Stimulated activated CD8-positive, alpha-beta memory T cell treated with anti-CD3 and anti-CD28 coated beads, Interleukin-2, amount 100 ng/mL, for 1 hour (primary cell): ENCODE results near the gene POTEJ.
A peak's percentile ranks its signal among the peaks of the same experiment; 100 is the strongest.
"Not testable (repeated sequence)": the region's sequence is repeated elsewhere in the genome, so short reads cannot be mapped to it uniquely, and the experiment has no call there.

Experiments used
- DNase-seq, 2 donors: peaks; one replicate each; pipeline ENCODE4 v3.0.0-alpha.2; 2020; ENCODE audit warnings: low read depth in 2 of 2

POTEJ gene

DNA sequence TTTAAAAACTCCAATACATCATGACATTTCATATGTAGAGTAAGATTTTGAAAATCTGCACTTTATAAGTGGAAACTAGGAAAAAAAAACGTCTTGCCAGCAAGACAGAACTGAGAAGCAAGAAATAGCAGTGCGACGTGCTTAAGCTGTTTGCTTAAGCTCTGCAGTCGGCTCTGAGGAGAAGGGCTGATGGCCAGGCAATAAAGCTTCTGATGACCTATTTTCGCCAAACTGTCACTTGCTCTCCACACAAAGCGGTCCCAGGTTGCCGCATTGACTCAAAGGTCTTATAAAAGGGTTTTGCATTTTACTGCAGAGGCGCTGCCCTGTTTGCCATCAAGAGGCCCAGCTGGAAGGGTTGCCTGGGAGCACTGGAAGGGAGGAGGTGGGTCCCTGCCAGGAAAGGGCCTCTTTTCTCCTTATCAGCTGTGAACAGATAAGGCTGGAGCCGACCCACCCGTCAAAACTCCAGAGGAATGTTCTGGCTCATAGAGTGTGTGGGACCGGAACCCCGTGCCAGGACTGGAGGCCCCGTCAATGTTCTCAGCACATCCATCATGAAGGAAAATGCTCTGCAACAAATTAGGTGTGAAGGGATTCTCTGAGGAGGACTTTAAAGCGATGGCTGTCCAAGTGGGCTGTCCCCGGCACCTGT lies 9.5 kb upstream of the POTEJ start:
- not testable (repeated sequence) for DNase-seq

DNA sequence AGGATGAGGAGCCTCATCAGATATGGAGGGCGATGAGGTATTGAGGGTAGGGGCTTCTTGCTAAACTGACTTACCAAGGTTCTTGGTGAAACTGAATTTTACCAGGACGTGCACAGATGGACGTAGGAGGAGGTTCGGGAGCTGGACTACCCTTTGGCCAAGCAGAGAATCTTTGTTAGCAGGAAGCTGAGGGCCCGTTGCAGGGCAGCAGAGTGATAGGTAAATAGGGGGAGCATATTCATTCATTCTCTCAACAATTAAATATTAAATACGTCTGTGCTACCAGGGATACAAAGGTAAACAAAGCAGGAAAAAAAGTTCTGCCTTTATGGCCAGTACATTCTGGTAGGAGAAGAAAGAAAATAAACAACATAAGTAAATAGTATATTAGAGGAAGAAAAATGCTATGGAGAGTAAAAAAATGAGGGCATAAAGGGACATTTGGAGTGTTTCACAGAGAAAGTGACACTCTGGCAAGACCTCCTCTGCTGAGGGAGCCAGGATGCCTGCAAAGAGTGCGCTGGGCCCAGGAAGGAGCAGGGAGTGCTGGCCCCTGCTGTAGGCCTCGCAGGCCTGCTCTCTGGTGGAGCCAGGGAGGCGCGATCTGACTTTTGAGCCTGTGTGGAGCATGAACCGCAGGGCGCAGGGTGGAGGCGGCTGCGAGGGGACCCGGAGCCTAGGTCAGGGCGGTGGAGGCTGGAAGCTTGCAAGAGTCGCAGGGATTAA lies 2.8 kb upstream of the POTEJ start:
- not testable (repeated sequence) for DNase-seq

DNA sequence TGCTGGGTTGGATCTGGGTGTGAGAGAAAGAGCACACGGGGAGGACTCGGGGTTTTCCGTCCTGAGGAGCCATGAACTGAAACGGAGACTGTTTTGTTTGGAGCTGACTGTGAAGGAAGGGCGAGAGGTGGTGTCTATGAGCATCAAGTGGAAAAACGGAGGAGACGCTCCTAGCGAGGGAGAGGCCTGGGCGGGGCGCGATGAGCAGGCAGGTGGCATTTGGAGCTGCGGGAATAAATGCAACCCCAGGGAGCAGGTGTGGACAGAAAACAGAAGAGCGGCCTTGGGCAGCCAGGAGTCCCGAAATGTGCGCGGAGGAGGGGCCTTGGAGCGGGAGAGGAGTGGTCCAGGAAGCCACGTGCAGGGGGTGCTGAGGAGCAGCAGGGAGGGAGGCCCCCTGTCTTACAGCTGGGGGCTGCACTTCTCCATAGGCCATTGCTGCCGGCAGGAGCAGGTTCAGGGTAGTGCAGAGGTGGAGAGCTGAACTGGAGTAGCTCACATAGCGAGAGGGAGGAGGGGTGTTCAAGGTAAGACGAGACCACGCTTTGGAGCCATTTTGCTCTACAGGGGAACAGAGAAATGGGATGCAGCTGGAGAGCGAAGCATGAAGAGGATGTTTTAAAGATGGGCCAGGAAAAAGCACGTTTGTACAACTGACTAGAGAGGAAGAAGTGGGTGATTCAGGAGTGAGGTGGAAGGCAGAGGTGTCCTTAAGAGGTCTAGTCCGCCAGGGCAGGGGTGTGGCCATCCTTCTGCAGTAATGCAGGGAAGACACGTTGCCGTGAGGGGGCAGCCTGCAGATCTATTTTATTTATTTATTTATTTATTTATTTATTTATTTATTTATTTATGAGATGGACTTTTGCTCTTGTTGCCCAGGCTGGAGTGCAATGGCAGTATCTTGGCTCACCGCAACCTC lies 2.0 kb upstream of the POTEJ start:
- not testable (repeated sequence) for DNase-seq

DNA sequence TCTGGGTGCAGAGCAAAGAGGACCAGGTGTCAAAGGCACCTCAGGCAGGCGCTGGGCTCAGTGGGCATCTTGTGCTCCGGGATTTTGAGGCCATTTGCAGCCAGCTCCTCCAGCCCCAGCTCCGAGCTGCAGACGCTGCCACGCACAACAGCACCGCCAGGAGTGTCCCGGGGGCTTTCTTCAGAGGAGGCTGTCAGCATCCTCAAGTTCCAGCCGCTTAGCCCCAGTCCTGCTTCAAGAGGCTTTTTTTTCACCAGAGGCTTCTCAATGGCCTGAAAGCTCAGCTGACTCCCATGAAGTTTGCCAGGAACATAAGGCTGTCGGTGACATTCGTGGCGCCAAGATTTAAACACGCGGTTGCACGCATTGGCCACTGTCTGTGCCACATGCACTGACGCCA lies 754 bp upstream of the POTEJ start:
- DNase-seq = not testable (repeated sequence)

DNA sequence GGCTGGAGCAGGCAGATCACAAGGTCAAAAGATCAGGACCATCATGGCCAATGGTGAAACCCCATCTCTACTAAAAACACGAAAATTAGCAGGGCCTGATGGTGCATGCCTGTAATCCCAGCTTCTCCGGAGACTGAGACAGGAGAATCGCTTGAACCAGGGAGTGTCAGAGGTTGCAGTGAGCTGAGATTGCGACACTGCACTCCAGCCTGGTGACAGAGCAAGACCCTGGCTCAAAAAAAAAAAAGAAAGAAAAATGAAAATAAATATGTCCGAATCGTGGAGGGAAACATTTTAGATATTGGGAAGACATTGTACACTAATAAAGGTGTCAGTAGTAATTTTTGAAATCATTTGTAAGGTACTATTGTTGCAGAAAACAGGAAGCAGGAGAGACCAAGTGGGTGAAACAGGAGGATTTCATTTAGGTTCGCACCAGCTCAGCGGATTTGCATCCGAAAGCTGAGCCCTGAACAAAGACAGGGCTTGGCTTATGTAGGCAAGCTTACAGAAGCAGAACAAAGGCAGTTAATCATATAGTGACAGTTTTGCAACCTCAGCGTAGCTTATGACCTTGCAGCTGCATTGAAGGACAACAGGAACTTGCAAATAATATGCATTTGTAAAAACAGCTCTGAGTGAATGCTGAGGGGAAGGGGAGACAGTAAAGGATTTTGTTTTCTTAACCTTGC lies 17.7 kb downstream of the POTEJ start:
- not testable (repeated sequence) for DNase-seq

DNA sequence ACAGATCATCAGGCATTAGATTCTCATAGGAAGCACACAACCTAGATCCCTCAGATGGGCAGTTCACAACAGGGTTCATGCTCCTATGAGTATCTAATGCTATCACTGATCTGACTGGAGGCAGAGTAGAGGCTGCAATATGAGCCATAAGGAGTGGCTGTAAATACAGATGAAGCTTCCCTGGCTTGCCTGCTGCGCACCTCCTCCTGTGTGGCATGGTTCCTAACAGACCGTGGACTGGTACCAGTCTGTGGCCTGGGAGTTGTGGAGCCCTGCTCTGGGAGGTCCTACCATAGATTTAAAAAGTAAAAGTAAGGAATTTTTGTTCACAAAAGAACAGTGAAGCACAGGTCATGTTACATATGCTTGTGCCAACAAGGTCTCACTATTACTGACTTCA lies 27.7 kb downstream of the POTEJ start:
- not testable (repeated sequence) for DNase-seq

DNA sequence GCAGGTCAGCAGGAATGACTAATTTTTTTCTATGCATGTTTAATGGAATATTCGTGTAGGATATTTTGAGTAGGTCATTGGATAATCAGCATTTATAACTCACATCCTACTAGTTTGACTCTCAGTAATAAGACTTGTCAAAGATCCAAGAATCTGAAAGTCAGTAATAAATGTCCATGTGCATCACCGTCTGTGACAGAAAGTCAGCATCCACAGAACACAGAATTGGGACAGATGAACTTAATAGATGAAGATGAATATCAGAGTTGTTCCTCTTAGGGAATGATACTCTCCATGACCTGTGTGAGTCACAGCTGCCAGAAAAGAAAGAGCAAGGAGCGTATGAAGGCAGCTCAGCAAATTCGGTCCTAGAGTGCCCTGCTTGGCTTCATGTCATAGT lies 30.4 kb downstream of the POTEJ start:
- not testable (repeated sequence) for DNase-seq

DNA sequence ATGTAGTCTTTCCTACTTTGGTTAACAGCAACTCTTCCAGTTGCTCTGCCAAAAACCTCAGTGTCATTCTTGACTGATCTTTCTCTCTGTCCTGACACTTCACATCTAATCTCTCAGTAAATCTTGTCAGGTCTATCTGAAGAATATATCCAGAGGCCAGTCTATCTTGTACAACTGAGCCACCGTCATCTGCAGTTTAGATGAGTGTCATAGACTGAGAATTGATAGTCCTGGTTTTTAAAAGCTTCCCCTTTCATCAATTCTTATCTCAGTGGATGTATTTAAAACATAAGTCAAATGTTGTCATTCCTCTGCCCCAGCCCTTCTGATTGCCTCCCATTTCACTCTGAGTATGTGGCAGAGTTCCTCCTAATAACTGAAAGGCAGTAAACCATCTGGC lies 38.0 kb downstream of the POTEJ start:
- DNase-seq = not testable (repeated sequence)

DNA sequence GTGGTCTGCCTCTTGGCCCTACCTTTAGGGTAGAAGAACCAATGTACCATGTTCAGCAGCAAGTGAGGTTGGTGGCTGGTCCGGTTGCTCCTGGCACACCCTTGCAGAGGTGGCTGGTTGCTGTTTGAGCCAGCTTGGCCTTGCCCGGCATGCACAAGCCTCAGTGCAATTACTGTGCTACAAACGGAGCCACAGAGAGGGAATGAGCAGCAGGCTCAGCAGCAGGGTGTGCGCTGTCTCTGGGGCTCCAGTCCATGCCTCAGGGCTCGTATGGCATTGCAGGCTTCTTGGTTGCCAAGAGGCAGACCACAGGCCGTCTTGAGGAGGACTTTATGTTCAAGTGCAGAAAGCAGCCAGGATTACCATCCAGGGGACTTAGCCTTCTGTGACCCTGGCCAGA lies 53.3 kb downstream of the POTEJ start:
- DNase-seq = not testable (repeated sequence)

DNA sequence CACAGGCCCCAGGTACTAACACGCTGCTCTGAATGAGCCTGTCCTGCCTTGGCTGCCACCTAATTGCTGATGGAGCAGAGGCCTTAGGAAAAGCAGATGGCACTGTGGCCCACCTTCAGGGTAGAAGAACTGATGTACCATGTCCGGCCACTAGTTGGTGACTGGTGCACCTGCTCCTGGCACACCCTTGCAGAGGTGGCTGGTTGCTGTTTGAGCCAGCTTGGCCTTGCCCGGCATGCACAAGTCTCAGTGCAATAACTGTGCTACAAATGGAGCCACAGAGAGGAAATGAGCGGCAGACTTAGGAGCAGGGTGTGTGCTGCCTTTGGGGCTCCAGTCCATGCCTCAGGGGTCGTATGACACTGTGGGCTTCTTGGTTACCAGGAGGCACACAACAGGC lies 54.4 kb downstream of the POTEJ start:
- DNase-seq = not testable (repeated sequence)

DNA sequence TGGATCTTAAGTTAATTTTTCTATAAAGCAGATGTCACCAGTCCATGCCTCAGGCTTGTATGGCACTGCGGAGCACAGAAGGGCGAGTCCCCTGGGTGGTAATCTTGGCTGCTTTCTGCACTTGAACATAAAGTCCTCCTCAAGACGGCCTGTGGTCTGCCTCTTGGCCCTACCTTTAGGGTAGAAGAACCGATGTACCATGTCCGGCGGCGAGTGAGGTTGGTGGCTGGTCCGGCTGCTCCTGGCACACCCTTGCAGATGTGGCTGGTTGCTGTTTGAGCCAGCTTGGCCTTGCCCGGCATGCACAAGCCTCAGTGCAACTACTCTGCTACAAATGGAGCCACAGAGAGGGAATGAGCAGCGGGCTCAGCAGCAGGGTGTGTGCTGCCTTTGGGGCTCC lies 56.3 kb downstream of the POTEJ start:
- DNase-seq = not testable (repeated sequence)

DNA sequence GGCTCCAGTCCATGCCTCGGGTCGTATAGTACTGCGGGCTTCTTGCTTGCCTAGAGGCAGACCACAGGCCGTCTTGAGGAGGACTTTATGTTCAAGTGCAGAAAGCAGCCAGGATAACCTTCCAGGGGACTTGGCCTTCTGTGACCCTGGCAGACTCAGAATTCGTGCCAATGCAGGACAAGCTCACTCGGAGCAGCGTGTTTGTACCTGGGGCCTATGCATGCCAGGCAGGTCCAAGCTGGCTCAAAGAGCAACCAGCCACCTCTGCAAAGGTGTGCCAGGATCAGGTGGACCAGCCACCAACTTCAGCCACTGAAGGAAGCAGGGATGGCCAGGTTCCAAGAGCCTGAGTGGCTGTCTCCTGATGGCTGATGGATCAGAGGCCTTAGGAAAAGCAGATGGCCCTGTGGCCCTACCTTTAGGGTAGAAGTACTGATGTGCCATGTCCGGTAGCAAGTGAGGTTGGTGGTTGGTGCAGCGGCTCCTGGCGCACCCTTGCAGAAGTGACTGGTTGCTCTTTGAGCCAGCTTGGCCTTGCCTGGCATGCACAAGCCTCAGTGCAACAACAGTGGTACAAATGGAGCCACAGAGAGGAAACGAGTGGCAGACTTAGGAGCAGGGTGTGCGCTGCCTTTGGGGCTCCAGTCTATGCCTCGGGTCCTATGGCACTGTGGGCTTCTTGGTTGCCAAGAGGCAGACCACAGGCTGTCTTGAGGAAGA lies 58.9 kb downstream of the POTEJ start:
- DNase-seq = not testable (repeated sequence)

DNA sequence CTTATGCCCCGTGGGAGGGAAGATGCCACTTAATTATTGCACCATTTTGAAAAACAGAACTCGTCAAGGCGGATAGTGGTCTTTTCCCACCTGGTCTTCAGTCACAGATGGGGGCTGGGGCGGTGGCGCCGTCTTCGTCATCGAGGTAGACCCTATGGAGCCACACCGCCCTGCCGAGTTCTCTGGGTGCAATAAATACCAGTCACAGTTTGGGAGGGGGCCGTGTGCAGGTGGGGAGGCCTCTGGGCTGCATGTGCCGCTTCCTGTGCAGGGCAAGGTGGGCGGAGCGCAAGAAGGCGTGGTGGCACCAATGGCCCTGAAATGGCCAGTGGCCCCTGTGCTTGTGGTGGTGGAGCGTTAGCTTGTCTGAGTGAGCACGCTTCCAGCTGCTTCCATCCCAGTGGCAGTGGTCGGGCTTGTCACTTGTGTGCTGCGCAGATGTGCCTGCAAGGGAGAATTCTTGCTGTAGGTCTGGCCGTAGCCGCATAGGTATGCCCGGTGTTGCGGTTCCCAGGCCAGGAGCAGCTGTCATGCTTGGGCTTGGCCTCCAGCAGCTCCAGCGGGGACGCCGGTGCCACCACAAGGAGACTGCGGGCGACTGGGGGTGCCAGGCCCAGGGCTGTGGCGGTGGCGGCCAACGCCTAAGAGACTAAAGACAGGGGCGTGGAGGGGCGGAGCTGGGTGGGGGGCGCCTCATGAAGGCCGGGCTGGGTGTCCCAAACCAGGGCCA lies 81.0 kb downstream of the POTEJ start:
- not testable (repeated sequence) for DNase-seq

DNA sequence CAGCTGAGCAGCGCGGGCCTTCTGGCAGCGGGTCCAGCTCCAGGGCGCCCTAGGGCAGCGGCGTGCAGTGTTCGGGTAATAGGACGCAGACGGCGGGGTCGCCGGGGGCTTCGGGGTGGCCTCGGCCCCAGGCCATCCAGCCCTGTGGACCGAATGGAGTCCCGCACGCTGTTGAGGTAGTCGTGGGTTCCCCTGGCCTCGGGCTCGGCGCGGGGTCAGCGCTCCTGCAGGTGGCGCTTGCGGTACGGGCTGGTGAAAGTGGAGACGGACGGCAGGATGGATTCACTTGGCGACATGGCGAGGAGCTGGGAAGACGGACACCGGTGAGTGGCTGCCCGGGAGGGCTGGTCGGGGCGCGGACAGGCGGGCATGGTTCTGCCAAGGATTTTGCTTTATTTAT lies 82.2 kb downstream of the POTEJ start:
- peak in 1 of 2 donors; percentile 0 for DNase-seq

DNA sequence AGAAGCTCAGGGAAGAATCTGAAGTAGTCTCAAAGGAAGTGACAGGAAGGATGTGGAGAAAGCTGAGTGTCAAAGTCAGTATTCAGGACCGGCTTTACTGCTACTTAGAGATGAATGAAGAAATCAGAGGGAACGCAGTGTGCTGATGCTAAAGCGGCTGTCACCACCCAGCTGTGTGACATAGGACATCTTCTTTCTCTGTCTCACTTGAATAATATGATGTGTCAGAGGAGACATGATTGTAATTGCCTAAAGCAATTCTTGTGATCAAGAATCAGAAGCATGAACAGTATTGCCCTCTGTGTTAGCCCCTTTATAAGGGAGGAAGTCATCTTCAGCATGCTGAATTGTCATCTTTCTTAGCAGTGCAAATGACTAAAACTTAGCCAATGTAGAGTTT lies 92.0 kb downstream of the POTEJ start:
- not testable (repeated sequence) for DNase-seq
